ENCODE results near the gene SOX6. TPM values are rescaled to one million over a fixed set of nuclear protein-coding genes. Genes with fewer than 3 reads are reported as not detected.

The SOX6 gene
- total RNA-seq, 1 experiment from 2014 or later, result 18.4 TPM

DNA sequence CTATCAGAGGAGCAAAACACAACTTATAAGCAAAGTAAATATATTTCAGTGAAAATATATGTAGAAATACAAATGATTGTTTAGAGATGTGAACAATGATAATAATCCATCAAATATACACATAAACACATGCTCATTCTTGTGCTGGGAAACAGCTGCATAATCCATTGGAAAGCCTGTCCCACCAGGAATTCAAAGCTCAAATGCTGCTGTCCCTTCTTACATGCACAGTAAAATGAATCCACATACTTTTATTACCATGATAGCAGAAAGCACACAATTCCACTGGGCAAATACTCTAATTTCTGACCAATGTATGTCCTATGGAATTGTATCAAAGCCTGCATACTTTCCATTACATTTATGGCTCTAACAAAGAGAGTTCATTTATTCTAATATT lies 44.5 kb downstream of the SOX6 start:
- H3K4me3 Mint-ChIP-seq (ENCODE audit: low read depth, unreplicated experiment), result no peak overlapping the region
- BruUV-seq (replicated peaks), result no TSS peak
- H3K27ac Mint-ChIP-seq (ENCODE audit: unreplicated experiment), result no peak overlapping the region
- H3K4me1 Mint-ChIP-seq (ENCODE audit: low read depth, unreplicated experiment), result no peaks in the 10 kb centered on the region
- no peak for DNase-seq
- intact Hi-C loops (cut with micrococcal nuclease; ENCODE audit: unreplicated experiment), result no loop called here
- TF ChIP-seq, protein P1, sequence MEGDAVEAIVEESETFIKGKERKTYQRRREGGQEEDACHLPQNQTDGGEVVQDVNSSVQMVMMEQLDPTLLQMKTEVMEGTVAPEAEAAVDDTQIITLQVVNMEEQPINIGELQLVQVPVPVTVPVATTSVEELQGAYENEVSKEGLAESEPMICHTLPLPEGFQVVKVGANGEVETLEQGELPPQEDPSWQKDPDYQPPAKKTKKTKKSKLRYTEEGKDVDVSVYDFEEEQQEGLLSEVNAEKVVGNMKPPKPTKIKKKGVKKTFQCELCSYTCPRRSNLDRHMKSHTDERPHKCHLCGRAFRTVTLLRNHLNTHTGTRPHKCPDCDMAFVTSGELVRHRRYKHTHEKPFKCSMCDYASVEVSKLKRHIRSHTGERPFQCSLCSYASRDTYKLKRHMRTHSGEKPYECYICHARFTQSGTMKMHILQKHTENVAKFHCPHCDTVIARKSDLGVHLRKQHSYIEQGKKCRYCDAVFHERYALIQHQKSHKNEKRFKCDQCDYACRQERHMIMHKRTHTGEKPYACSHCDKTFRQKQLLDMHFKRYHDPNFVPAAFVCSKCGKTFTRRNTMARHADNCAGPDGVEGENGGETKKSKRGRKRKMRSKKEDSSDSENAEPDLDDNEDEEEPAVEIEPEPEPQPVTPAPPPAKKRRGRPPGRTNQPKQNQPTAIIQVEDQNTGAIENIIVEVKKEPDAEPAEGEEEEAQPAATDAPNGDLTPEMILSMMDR (IDR thresholded peaks at IDR 0.05; ENCODE audit: unreplicated experiment), result no peak
- no peaks in the 10 kb centered on the region for H3K27me3 Mint-ChIP-seq (ENCODE audit: unreplicated experiment)
- CTCF ChIA-PET, result no interaction called here
- H3K36me3 Mint-ChIP-seq (ENCODE audit: insufficient read depth, unreplicated experiment), result no peaks in the 10 kb centered on the region
- no peaks in the 10 kb centered on the region for H3K9me3 Mint-ChIP-seq (ENCODE audit: low read depth, unreplicated experiment)

DNA sequence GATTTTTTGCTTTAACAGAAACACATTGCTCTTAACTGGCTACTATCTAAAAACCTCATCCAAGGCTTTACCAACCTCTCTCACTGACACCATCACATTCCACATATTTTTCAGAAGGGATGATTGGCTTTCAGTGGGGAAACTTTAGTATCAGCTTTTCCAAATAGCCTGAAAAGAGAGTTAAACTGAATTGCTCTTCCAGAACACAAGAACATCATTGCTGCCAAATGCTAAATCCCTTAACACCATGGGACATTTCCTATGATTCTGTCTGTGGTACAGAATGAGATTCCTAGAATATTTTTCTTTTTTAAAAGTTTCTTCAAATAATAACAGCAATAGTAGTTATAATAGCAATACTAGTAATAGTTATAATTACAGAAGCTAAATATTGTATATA lies 45.4 kb downstream of the SOX6 start:
- Mint-ChIP-seq H3K4me1 (ENCODE audit: low read depth, unreplicated experiment) (no peaks in the 10 kb centered on the region), H3K36me3 (ENCODE audit: insufficient read depth, unreplicated experiment) (no peaks in the 10 kb centered on the region), H3K4me3 (ENCODE audit: low read depth, unreplicated experiment) (no peak overlapping the region), H3K9me3 (ENCODE audit: low read depth, unreplicated experiment) (no peaks in the 10 kb centered on the region), H3K27me3 (ENCODE audit: unreplicated experiment) (no peaks in the 10 kb centered on the region), H3K27ac (ENCODE audit: unreplicated experiment) (no peak overlapping the region)
- TF ChIP-seq, protein P1 (IDR thresholded peaks at IDR 0.05; ENCODE audit: unreplicated experiment), result no peak
- DNase-seq, result no peak
- intact Hi-C loops (cut with micrococcal nuclease; ENCODE audit: unreplicated experiment), result no loop called here
- BruUV-seq (replicated peaks), result no TSS peak
- CTCF ChIA-PET, result no interaction called here

DNA sequence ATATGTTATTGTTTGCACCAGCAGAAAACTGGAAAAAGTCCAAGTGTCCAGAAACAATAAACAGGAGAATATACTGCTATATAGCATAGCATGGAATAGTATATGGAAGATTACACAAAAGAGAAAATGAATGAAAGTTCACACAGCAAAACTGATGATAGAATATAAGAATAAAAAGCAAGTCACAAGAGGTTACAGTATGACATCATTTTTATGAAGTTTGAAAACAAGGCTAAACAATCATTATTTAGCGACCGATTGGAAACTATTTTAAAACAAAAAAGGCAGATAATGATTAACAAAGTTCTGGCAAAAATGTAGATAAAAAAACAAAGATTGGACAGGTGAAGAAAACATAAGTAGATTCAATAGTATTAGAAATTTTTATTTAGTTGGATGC lies 47.1 kb downstream of the SOX6 start:
- no peak overlapping the region for H3K27ac Mint-ChIP-seq (ENCODE audit: unreplicated experiment)
- no peak overlapping the region for H3K4me3 Mint-ChIP-seq (ENCODE audit: low read depth, unreplicated experiment)
- CTCF ChIA-PET, result no interaction called here
- no peaks in the 10 kb centered on the region for H3K4me1 Mint-ChIP-seq (ENCODE audit: low read depth, unreplicated experiment)
- no peaks in the 10 kb centered on the region for H3K27me3 Mint-ChIP-seq (ENCODE audit: unreplicated experiment)
- no peak for DNase-seq
- H3K36me3 Mint-ChIP-seq (ENCODE audit: insufficient read depth, unreplicated experiment), result no peaks in the 10 kb centered on the region
- no peaks in the 10 kb centered on the region for H3K9me3 Mint-ChIP-seq (ENCODE audit: low read depth, unreplicated experiment)
- TF ChIP-seq, protein P1 (IDR thresholded peaks at IDR 0.05; ENCODE audit: unreplicated experiment), result no peak
- intact Hi-C loops (cut with micrococcal nuclease; ENCODE audit: unreplicated experiment), result no loop called here
- no TSS peak for BruUV-seq (replicated peaks)

DNA sequence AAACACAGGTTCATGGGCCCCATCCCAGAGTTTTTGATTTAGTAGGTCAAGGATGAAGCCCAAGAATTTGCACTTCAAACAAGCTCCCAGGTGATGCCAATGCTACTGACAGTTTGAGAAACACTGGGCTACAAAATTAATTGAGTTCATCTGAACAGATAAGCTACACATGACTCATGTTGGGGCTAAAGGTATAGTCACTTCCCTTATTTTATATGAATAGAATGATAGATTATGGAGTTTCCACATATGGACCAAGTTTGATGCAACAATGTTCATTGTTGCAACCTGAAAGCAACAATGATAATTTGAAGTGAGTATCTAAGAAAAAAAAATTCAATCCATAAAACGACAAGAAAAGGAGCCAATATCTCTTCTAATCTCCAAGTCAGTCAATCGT lies 54.9 kb downstream of the SOX6 start:
- Mint-ChIP-seq H3K27ac (ENCODE audit: unreplicated experiment) (no peak overlapping the region), H3K27me3 (ENCODE audit: unreplicated experiment) (no peaks in the 10 kb centered on the region), H3K9me3 (ENCODE audit: low read depth, unreplicated experiment) (no peaks in the 10 kb centered on the region), H3K36me3 (ENCODE audit: insufficient read depth, unreplicated experiment) (no peaks in the 10 kb centered on the region), H3K4me1 (ENCODE audit: low read depth, unreplicated experiment) (peaks cover 20% of the 10 kb centered on the region), H3K4me3 (ENCODE audit: low read depth, unreplicated experiment) (no peak overlapping the region)
- TF ChIP-seq, protein P1 (IDR thresholded peaks at IDR 0.05; ENCODE audit: unreplicated experiment), result no peak
- DNase-seq, result no peak
- CTCF ChIA-PET, result no interaction called here
- intact Hi-C loops (cut with micrococcal nuclease; ENCODE audit: unreplicated experiment), result no loop called here
- no TSS peak for BruUV-seq (replicated peaks)

All from Calu3 (cell line).